ENCODE results near the gene USP54.

GRCh38 chr10:73577788-73578187, 13.4 kb downstream of the USP54 start:
- TF ChIP-seq, protein P1, sequence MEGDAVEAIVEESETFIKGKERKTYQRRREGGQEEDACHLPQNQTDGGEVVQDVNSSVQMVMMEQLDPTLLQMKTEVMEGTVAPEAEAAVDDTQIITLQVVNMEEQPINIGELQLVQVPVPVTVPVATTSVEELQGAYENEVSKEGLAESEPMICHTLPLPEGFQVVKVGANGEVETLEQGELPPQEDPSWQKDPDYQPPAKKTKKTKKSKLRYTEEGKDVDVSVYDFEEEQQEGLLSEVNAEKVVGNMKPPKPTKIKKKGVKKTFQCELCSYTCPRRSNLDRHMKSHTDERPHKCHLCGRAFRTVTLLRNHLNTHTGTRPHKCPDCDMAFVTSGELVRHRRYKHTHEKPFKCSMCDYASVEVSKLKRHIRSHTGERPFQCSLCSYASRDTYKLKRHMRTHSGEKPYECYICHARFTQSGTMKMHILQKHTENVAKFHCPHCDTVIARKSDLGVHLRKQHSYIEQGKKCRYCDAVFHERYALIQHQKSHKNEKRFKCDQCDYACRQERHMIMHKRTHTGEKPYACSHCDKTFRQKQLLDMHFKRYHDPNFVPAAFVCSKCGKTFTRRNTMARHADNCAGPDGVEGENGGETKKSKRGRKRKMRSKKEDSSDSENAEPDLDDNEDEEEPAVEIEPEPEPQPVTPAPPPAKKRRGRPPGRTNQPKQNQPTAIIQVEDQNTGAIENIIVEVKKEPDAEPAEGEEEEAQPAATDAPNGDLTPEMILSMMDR (IDR thresholded peaks at IDR 0.05) = no peak
- TF ChIP-seq POLR2A (IDR thresholded peaks at IDR 0.05) = no peak

All from testis (tissue), 2 donors.